Forelimb muscle (tissue), 1 donor: ENCODE data around the gene BECN2. TPM values are rescaled to one million over a fixed set of nuclear protein-coding genes. Genes with fewer than 3 reads are reported as not detected.
A peak's percentile ranks its signal among the peaks of the same experiment; 100 is the strongest.

ENCODE experiments used
- DNase-seq: peaks from one replicate; pipeline ENCODE4 v3.0.0-alpha.2; 2013; ENCODE audit warnings: low read depth
- polyA plus RNA-seq: library from polyadenylated mRNA; unstranded; fragments of 120-200 nt; gene quantifications from one replicate; pipeline ENCODE4 v1.2.1, GENCODE V29; 2013; ENCODE audit not compliant: insufficient read length

The BECN2 gene, protein sequence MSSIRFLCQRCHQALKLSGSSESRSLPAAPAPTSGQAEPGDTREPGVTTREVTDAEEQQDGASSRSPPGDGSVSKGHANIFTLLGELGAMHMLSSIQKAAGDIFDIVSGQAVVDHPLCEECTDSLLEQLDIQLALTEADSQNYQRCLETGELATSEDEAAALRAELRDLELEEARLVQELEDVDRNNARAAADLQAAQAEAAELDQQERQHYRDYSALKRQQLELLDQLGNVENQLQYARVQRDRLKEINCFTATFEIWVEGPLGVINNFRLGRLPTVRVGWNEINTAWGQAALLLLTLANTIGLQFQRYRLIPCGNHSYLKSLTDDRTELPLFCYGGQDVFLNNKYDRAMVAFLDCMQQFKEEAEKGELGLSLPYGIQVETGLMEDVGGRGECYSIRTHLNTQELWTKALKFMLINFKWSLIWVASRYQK
- 0.56 TPM for polyA plus RNA-seq

DNA sequence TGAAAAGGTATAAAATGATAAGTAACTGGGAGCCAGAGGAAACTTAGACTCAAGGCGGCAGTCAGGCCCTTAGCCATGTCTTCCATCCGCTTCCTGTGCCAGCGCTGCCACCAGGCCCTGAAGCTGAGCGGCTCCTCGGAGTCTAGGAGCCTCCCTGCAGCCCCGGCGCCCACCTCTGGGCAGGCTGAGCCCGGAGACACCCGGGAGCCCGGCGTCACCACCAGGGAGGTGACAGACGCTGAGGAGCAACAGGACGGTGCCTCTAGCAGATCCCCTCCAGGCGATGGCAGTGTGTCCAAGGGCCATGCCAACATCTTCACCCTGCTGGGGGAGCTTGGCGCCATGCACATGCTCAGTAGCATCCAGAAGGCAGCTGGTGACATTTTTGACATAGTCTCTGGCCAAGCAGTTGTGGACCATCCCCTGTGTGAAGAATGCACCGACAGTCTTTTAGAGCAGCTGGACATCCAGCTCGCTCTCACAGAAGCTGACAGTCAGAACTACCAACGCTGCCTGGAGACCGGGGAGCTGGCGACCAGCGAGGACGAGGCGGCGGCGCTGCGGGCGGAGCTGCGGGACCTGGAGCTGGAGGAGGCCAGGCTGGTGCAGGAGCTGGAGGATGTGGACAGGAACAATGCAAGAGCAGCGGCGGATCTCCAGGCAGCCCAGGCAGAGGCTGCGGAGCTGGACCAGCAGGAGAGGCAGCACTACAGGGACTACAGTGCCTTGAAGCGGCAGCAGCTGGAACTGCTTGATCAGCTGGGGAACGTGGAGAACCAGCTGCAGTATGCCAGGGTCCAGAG is at the start of gene BECN2:
Gene BECN2, plus strand, starts transcription at position 76 of the 803 bp plus-strand sequence. Its CDS starts 0 bp downstream, at position 76.
- DNase-seq: no peak

DNA sequence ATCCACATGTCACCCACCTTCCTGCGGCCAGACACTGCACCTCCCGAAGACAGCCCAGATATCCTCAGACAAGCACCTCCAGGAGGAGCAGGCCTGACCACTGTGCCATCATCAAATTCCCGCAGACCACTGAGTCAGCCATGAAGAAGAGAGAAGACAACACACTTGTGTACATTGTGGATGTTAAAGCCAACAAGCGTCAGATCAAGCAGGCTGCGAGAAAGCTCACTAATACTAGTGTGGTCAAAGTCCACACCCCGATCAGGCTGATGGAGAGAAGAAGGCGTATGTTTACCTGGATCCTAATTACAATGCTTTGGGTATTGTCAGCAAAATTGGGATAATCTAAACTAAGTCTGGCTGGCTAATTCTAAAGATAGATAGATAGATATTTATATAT is 41.4 kb upstream of the BECN2 start:
- DNase-seq: no peak

DNA sequence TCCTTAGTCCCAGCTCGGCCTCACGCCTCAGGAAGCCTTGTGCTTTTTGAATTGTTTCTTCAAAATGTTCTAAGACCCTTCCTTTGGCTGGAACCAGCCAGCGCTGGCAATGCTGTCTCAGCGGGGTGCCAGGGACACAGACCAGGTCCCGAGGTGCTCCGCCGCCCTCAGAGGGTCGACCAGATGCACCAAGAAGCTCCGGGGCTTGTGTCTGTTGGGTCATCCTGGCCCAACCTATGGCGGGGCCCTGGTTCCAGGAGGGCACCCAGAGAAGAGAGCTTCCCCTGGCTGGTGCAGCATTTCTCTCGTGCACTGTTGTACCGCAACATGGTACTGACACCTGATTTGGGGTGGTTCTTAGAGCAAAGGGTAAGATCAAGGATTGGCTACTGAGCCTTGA is 40.1 kb upstream of the BECN2 start:
- DNase-seq: no peak

DNA sequence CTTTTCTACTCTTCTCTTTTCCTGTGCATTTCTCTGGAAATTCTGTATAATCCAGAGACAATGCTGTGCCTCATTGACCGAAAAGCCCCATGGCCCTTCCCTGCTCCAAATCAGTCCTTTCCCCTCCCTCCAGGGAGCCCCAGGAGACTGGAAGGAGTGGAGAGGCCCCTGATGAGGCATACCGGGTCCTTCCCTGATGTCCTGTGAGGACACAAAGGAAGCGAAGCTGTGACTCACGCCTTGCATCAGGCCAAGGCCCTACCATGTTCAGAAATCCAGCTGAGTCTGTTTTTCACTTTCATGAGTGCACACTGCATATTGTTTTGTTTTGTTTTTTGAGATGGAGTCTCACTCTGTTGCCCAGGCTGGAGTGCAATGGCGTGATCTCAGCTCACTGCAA is 38.7 kb upstream of the BECN2 start:
- DNase-seq: no peak

DNA sequence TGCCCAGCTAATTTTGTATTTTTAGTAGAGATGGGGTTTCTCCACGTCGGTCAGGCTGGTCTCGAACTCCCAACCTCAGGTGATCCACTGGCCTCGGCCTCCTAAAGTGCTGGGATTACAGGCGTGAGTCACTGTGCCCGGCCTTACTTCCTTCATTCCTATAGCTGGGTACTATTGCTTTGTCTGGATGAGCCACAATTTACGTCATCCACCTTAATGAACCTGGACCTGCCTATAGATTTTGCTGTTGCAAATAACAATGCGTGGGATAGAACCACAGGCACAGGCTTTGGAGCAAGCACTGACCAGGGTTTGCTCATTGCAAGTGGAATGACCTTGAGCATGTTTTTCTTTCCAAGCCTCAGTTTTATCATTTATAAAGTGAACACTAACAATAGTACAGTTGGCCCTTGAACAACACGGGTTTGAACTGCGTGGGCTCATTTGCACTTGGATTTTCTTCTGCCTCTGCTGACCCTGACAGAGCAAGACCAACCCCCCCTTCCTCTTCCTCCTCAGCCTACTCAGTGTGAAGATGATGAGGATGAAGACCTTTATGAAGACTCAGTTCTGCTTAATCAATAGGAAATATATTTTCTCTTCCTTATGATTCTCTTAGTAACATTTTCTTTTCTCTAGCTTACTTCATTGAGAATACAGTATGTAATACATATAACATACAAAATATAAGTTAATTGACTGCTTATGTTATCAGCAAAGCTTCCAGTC is 33.3 kb upstream of the BECN2 start:
- no peak for DNase-seq

DNA sequence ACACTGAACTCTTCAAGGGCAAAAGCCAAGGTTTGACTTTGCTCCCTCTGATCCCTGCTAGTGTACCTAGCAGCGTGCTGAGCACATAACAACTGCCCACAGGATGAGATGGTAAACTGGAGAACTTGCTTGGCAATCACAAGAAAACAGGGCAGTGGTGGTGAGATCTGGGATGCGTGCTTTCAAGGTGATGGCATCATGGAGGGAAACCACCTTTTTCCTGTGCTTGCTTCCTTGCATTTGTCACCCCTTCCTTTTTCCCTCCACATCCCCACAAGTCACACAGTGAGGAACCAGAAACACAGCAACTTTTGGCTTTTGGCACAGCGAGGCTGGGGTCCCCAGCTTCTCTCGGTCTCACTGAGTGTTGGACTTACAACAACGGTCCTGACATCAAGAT is 31.4 kb upstream of the BECN2 start:
- DNase-seq: no peak

DNA sequence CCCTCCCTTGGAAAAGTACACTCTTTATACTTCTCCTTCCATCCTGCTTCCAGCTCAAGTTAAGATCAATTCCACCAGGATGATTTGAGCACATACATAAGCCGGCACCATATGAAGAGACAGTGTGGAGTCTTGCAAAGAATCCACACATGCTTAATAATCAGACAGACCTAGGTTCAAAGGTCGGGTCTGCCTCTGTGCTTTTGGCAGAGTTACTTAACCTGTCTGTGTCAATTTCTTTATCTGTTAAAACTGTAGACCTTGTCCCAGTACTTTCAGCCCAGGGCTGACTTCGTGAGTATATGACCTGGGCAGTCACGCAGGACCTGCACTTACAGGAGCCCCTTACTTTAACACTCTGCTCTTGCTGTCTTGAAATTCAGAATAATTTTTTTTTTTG is 30.2 kb upstream of the BECN2 start:
- DNase-seq: no peak

DNA sequence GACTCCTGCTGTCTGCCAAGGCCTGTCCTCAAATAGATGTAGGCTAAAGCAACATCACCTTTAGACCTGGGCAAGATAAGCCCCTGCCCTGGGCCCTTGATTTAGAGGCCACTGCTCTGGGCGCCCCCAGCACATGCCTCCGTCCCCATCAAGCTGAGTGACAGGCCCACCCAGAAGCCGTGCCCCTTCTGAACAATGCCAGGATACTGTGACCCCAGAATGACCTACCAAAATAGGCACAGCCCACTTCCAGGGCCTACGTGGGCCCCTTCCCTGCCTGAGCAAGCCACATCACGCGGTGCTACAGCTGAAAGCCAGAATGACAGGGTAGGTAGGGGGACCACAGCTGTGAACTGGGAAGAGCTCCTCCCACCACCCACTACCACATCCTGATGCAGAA is 24.7 kb upstream of the BECN2 start:
- DNase-seq: no peak

DNA sequence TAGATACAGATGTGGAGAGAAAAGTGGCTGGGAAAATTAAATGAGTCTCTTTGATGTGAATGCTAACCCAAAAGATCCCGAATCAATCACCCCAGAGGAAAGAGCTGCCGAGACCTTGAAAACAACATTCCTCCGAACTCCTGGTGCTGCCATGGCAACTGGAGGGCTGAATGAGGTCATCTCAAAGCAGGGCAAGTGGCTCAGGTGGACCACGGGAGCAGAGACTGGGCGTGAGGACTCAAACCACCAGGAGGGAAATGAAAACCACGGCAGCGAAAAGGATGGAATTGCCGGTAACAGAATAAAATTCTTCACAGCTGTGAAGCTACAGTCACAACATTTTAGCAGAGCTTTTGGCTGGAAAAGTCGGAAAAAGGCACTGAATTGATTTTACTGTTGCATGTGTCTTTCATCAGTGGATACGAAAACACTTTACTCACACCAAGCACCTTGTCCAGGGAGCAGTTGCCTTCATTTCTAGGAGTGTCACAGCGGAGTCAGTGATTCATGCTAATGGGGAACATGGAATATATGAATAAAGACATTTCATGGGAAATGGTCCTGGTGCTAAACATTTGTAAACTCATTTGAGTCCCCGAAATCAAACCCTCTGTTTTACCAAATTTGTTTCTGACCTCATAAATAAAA is 23.2 kb upstream of the BECN2 start:
- DNase-seq: peak; percentile 47

DNA sequence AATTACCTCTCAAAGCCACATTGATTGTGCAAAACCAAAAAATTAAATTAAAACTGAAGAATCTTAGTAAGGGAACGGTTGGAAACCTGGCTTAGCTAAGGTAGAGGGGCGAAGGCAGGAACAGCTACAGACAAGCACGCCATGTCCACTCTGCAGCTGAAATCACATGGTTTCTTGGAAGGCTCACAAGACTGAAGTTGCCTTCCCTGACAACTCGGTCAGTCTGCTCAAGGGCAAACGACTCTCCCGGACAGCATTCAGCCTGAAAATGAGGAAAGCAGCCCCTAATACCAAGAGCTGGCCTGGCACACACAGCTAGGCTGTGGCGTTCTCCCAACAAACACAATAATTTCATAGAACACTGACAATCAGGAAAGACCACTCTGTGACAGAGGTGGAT is 22.7 kb upstream of the BECN2 start:
- DNase-seq: no peak

DNA sequence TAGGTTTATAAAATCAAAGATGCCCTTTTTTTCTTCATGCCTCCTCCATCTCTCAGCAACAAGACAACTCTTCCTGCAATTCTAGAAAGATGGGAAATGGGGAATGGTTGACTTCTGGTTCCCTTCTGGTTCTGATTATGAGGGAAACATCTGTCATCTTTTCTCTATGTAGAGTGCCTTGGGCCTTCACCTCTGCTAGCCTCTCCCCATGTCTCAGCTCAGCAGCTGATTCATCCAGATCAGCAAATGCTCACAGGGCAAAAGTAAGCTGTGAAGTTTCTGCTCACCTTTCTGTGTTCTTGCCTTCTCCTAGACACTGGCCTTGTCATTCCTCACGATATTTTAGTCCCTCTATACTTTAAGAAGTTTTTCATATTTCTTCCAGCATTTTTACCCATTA is 17.8 kb upstream of the BECN2 start:
- DNase-seq: no peak

DNA sequence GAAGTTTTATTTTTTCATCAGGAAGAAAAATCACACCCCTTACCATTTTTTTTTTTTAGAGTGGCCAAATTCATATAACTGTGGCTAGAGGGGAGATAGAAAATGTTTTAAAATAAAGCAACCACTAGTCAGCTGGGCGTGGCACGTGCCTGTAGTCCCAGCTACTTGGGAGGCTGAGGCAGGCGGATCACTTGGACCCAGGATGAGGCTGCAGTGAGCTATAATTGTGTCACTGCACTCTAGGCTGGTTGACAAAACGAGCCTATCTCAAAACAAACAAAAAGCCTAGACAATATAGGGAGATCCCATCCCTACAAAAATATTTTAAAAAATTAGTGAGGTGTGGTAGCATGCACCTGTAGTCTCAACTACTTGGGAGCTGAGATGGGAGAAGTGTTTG is 14.8 kb upstream of the BECN2 start:
- no peak for DNase-seq

DNA sequence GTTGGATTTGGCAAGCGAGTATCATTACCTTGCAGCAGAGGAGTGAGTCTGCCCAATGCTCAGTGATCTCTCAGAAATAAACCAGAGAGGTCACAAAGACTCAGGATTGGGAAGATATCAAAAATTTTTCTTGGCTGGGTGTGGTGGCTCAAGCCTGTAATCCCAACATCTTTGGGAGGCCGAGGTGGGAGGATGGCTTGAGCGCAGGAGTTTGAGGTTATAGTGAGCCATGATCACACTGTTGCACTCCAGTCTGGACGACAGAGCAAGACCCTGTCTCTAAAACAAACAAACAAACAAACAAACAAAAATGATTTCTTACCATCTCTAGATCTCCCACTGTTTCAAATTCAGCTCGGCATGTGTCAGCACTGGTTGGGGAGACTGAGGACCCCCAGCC is 13.3 kb upstream of the BECN2 start:
- no peak for DNase-seq

DNA sequence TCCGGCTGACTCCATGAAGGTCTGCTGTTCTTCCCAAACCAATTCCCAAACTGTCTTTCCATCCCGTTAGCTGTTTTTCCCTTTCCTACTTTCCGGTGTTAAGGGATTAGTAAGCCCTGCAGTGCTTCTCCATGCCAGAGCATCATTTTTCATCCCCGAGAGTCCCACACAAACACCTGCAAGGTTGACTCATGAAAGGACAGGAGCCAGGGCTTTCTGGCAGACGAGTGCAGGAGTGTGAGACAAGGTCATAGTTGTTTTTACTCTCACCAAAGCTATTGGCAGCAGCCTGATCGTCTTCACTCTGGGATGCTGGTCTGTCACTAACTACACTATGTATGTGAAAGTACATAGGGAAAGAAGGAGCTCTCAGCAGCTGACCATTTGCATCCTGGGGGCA is 10.2 kb upstream of the BECN2 start:
- DNase-seq: no peak

DNA sequence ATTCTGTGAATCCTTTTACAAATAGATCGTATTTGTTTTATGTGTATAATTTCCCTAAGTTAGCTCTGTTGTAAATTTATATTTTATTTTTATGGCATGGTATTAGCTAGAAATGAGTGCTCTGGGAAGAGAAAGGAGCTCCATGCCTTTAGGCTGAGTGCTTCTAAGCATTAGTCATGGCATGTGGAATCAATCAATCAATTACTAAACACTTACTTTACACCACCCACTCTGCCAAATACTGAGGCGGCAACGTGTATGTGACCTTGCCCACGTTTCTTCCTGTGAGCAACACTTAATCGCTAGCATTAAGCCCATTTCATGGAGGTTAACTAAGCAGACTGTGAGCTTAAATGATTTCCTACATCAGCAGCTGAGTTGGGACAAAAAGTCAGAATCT is 7.2 kb upstream of the BECN2 start:
- no peak for DNase-seq

DNA sequence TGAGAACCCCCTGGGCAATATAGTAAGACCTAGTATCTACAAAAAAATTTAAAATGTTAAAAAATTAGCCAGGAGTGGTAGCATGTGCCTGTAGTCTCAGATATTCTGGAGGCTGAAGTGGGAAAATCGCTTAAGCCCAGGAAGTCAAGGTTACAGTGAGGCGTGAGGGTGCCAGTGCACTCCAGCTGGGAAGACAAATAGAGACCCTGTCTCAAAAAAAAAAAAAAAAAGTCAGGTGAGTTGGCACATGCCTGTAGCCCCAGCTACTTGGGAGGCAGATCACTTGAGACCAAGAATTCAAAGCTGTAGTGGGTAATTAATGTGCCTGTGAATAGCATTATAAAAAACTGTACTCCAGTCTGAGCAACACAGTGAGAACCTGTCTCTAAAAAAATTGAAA is 4.6 kb downstream of the BECN2 start:
- DNase-seq: no peak

DNA sequence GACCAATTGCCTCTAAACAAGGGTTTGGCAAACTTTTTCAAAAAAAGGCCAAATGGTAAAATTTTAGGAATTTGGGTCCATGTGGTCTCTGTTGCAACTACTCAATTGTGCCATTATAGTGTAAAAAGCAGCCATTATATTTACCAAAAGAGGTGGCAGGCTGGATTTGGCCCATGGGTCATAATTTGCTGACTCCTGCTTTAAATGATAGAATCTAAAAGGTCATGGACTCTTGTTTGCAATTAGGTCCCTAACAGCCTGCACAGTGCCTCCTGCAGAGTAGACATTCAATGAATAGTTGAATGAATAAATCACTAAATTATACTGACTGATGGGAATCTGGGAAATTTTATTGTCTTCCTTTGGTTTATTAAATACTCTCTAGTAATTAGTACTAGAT is 6.2 kb downstream of the BECN2 start:
- DNase-seq: no peak

DNA sequence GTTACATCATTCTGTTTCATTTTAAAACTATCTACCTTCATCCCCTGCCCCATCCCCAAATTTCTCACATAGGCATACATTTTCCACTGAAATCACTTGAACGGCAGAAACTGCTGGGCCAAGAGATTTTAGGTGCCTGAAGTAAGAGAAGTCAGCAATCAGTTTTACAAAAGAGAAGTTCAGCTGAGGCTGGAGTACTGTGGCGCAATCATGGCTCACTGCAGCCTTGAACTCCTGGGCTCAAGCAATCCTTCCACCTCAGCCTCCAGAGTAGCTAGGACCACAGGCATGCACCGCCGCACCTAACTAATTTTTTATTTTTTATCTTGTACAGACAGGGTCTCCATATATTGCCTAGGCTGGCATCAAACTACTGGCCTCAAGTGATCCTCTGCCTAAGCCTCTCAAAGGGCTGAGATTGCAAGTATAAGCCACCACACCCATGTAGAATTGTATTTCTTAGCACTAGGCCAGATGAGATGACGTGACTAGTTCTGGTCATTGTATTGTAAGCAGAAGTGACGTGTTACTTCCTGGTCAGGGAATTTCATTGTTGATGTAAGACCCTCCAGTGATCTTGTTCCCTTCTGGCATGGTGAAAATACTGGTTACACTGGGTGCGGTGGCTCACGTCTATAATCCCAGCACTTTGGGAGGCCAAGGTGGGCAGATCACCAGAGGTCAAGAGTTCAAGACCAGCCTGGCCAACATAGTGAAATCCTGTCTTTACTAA is 7.1 kb downstream of the BECN2 start:
- DNase-seq: no peak

DNA sequence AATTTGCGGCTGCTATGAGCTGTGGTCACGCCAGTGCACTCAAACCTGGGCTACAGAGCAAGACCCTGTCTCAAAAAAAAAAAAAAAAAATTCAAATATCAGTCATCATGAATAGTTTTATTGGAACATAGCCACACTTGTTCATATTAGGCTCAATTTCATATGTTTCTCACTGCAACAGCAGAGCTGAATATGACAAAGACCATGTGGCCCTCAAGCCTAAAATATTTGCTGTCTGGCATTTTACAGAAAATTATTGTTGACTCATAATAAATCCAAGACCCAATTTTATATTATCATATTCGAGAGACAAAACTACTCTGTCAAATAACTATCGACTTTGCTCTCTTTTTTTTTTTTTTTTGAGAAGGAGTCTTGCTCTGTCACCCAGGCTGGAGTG is 11.0 kb downstream of the BECN2 start:
- DNase-seq: no peak

DNA sequence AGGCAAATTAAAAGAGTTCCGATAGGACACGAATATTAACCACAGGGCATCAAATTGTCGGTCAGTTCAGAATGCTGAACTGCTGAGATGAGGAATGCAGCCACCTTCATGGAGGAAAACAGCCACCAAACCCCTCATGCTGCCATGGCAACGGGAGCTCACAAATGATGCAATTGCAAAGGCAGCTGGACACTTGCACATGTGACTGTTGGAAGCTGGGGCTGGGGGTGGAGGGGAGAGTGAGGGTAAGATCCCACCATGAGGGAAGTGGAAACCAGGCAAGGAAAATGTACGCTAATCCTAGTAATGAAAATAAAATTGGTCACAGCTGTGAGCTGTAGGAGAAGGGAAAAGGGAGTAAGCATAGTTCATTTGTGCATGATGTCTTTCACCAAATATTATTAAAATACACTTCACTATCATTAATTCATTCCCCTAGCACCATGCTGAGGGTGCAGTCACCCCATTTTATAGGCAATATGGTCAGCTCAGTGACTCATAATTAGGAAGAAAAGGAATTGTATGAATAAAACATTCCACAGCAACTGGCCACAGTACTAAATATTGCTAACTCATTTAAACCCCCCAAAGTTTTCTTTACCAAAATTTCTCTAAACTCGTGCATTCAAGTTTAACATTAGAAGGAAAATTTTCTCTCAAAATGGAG is 15.3 kb downstream of the BECN2 start:
- no peak for DNase-seq

DNA sequence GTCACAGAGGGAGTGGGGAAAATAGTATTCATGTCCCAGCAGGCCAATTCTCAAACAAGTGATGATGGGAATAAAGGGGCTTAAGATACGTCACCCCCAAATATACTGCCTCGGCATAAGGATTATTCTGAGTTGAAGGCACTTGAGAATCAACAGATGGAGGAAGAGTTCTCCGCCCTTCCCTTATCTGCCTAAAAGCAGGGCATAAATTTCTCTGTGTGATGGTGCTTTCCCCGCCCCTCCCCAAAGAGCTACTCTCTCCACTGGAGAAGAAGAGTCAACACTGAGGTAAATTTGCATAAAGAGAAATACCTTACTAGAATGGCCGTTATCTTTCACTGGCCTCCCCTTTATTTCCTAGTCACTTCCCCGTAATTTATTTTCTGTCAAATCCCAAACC is 18.7 kb downstream of the BECN2 start:
- DNase-seq: no peak
